Measurements from ENCODE around the gene FGFR3. TPM values are rescaled to one million over a fixed set of nuclear protein-coding genes. Genes with fewer than 3 reads are reported as not detected.

Gene FGFR3
- total RNA-seq, 1 experiment from 2014 or later = 2.4 TPM

DNA sequence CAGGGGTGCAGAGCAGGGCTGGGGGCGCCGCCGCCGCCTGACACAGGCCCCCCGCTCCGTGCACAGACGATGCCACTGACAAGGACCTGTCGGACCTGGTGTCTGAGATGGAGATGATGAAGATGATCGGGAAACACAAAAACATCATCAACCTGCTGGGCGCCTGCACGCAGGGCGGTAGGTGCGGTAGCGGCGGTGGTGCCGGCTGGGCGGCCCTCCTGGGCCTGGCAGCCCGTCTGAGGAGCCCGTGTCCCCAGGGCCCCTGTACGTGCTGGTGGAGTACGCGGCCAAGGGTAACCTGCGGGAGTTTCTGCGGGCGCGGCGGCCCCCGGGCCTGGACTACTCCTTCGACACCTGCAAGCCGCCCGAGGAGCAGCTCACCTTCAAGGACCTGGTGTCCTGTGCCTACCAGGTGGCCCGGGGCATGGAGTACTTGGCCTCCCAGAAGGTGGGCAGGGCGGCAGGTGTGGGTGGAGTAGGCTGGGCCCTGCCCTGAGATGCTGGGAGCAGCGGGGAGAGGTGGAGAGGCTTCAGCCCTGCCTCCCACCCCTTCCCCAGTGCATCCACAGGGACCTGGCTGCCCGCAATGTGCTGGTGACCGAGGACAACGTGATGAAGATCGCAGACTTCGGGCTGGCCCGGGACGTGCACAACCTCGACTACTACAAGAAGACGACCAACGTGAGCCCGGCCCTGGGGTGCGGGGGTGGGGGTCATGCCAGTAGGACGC lies 12.6 kb downstream of the FGFR3 start:
- no peaks in the 10 kb centered on the region for H3K27me3 ChIP-seq
- no peak for DNase-seq
- H3K4me3 ChIP-seq = no peak overlapping the region
- no peaks in the 10 kb centered on the region for H3K36me3 ChIP-seq
- H3K27ac ChIP-seq = no peak overlapping the region
- no peaks in the 10 kb centered on the region for H3K9me3 ChIP-seq (replicated peaks)
- no peaks in the 10 kb centered on the region for H3K4me1 ChIP-seq

DNA sequence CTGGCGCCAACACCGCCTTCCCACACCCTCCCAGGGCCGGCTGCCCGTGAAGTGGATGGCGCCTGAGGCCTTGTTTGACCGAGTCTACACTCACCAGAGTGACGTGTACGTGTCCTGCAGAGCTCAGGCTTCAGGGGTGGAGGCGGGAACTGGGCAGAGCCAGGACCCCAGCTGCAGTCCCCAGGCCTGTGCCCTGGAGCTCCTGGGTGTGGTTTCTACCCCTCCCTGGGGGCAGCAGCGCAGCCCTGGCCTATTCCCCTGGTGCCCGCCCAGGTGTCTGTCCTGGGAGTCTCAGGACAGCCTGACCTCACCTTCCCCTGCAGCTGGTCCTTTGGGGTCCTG lies 13.1 kb downstream of the FGFR3 start:
- no peak for DNase-seq
- Histone ChIP-seq H3K27ac (no peak overlapping the region), H3K4me3 (no peak overlapping the region)

DNA sequence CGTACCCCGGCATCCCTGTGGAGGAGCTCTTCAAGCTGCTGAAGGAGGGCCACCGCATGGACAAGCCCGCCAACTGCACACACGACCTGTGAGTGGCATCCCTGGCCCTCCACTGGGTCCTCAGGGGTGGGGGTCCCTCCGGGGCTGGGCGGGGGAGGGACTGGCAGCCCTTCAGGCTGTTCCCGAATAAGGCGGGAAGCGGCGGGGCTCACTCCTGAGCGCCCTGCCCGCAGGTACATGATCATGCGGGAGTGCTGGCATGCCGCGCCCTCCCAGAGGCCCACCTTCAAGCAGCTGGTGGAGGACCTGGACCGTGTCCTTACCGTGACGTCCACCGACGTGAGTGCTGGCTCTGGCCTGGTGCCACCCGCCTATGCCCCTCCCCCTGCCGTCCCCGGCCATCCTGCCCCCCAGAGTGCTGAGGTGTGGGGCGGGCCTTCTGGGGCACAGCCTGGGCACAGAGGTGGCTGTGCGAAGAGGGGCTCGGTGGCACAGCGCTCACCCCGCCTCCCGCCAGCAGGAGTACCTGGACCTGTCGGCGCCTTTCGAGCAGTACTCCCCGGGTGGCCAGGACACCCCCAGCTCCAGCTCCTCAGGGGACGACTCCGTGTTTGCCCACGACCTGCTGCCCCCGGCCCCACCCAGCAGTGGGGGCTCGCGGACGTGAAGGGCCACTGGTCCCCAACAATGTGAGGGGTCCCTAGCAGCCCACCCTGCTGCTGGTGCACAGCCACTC lies 13.7 kb downstream of the FGFR3 start:
- no peaks in the 10 kb centered on the region for H3K4me1 ChIP-seq
- H3K27me3 ChIP-seq = no peaks in the 10 kb centered on the region
- no peaks in the 10 kb centered on the region for H3K9me3 ChIP-seq (replicated peaks)
- no peak for DNase-seq
- no peak overlapping the region for H3K4me3 ChIP-seq
- H3K27ac ChIP-seq = no peak overlapping the region
- H3K36me3 ChIP-seq = no peaks in the 10 kb centered on the region

More for the DNA sequence above, 13.1 kb downstream of the FGFR3 start:
- Histone ChIP-seq H3K9me3 (replicated peaks) (no peaks in the 10 kb centered on the region), H3K27me3 (no peaks in the 10 kb centered on the region), H3K4me1 (no peaks in the 10 kb centered on the region), H3K36me3 (no peaks in the 10 kb centered on the region)

DNA sequence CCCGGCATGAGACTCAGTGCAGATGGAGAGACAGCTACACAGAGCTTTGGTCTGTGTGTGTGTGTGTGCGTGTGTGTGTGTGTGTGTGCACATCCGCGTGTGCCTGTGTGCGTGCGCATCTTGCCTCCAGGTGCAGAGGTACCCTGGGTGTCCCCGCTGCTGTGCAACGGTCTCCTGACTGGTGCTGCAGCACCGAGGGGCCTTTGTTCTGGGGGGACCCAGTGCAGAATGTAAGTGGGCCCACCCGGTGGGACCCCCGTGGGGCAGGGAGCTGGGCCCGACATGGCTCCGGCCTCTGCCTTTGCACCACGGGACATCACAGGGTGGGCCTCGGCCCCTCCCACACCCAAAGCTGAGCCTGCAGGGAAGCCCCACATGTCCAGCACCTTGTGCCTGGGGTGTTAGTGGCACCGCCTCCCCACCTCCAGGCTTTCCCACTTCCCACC lies 14.3 kb downstream of the FGFR3 start:
- no peak overlapping the region for H3K4me3 ChIP-seq

DNA sequence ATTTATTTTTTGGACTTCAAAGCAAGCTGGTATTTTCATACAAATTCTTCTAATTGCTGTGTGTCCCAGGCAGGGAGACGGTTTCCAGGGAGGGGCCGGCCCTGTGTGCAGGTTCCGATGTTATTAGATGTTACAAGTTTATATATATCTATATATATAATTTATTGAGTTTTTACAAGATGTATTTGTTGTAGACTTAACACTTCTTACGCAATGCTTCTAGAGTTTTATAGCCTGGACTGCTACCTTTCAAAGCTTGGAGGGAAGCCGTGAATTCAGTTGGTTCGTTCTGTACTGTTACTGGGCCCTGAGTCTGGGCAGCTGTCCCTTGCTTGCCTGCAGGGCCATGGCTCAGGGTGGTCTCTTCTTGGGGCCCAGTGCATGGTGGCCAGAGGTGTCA lies 15.3 kb downstream of the FGFR3 start:
- no peaks in the 10 kb centered on the region for H3K9me3 ChIP-seq (replicated peaks)
- H3K27me3 ChIP-seq = no peaks in the 10 kb centered on the region
- no peak overlapping the region for H3K4me3 ChIP-seq
- no peak for DNase-seq
- no peak overlapping the region for H3K27ac ChIP-seq
- H3K36me3 ChIP-seq = no peaks in the 10 kb centered on the region
- no peaks in the 10 kb centered on the region for H3K4me1 ChIP-seq

More for the DNA sequence above, 14.3 kb downstream of the FGFR3 start:
- Histone ChIP-seq H3K36me3 (no peaks in the 10 kb centered on the region), H3K4me1 (no peaks in the 10 kb centered on the region), H3K27me3 (no peaks in the 10 kb centered on the region), H3K27ac (no peak overlapping the region), H3K9me3 (replicated peaks) (no peaks in the 10 kb centered on the region)
- no peak for DNase-seq

DNA sequence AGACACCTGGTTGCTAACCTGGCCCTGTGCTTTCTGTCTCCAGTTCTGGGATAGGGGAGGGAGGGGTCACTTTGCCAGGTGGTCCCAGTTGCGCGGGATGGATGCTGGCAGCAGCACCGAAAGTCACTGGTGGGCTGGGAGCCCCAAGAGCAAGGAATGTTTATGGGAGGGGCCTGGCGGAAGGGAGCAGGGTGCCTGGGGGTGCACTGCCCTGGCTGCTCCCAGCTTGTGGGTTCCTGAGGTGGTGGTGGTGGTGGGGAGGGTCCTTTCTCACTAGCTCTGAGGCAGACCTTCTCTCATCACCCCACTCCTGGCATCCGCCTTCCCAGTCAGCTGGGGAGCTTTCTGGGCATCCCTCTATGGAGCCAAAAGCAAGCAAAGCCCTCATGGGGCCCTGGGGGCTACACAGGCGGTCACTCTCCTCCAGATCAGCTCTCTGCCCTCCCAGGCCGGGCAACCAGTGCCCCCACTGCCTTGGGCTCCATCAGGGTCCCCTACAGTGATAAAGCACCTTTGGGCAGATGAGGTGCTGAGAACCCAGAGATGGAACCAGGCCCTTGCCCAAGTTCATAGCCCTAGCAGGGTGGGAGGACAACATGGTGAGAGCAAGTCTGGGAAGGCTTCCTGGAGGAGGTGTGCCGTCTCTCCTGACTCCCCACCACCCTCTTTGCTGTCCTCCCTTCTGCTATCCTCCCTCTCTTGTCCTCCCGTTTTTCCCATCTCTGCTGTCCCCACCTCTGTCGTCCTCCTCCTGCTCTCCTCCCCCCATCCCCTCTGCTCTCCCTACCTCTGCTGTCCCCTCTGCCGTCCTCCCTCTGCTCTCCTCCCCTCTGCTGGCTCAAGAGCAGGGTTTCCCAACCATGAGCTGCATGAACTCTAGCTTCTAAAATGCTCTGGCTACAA lies 16.0 kb downstream of the FGFR3 start:
- no peak overlapping the region for H3K4me3 ChIP-seq
- no peaks in the 10 kb centered on the region for H3K36me3 ChIP-seq
- H3K27ac ChIP-seq = no peak overlapping the region
- H3K9me3 ChIP-seq (replicated peaks) = no peaks in the 10 kb centered on the region
- no peaks in the 10 kb centered on the region for H3K27me3 ChIP-seq
- no peak for DNase-seq
- H3K4me1 ChIP-seq = no peaks in the 10 kb centered on the region

DNA sequence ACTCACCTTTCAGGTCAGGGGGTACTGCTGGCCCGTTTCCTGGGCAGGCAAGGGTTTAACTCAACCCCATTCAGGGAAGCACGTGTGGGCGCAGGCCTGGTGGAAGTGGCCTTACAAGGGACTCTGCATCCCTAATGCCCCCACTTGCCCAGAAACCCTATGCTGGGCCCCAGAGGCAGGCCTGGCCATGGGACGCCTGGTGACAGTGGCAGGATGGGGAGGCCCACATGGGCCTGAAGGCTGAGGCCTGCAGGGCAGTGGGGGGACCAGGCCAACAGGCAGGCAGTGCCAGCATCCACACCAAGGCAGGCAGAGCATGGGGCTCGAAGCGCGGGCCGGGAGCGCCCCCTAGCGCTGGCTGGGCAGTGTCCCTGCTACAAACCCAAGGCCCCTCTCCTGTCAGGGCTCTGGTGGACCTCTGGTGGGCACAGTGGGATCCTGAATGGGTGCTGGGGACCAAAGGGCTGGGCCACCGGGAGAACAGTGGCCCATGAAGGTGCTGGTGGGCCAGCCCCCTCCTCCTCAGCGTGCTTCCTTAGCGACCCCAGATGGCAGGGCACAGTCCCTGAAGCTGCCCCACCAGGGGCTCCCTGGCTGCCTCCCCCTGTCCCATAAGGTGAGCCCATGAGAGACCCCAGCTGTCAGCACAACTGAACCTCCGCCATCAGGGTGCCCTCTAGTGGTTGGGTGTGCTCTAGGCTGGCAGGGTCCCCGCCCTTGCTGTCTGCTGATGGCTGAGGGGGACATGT lies 16.8 kb downstream of the FGFR3 start:
- Histone ChIP-seq H3K27me3 (no peaks in the 10 kb centered on the region), H3K4me1 (no peaks in the 10 kb centered on the region), H3K4me3 (no peak overlapping the region), H3K9me3 (replicated peaks) (no peaks in the 10 kb centered on the region), H3K27ac (no peak overlapping the region), H3K36me3 (peaks cover 2% of the 10 kb centered on the region)
- peak; percentile 80 to 90 for DNase-seq

DNA sequence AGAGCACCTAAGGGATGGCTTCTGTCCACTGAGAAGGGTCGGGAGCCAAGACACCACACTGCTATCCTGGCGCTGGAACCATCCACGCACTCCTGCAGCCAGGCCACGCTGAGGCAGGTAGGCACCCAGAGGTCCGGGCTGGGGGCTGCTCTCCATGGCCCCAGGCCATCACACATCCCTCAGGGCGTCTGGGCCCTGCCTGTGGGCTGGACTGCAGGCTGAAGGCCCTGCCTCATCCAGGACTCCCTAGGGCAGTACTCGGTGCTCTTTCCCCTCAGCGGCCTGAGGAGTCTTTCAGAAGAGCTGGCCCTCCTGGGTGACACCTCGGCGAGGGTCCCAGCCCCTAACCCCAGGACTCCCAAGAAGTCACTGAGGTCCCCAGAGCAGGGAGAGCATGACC lies 17.7 kb downstream of the FGFR3 start:
- DNase-seq = no peak
- Histone ChIP-seq H3K9me3 (replicated peaks) (no peaks in the 10 kb centered on the region), H3K36me3 (peaks cover 10% of the 10 kb centered on the region)

DNA sequence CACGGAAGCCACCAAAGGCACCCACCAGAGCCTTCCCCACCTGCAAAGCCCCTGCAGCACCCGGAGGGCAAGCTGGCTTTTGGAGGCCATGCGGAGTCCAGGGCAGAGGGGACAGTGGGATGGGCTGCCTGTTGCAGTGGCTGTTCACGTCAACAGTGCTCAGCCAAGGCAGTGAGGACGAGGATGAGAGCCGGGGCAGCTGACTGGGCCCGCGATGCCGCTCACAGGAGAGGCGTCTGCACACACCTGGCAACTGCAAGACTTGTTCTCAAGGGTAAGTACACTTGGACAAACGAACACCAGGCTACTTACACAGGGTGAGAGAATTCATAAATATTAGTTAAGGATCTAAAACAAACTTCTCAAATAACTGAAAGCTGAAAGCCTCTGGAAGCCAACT lies 19.6 kb downstream of the FGFR3 start:
- Histone ChIP-seq H3K36me3 (peaks cover 22% of the 10 kb centered on the region), H3K27ac (no peak overlapping the region), H3K4me3 (no peak overlapping the region), H3K27me3 (no peaks in the 10 kb centered on the region), H3K9me3 (replicated peaks) (no peaks in the 10 kb centered on the region), H3K4me1 (no peaks in the 10 kb centered on the region)
- DNase-seq = no peak

More for the DNA sequence above, 17.7 kb downstream of the FGFR3 start:
- H3K27me3 ChIP-seq = no peaks in the 10 kb centered on the region
- H3K4me3 ChIP-seq = no peak overlapping the region
- H3K4me1 ChIP-seq = no peaks in the 10 kb centered on the region
- no peak overlapping the region for H3K27ac ChIP-seq

DNA sequence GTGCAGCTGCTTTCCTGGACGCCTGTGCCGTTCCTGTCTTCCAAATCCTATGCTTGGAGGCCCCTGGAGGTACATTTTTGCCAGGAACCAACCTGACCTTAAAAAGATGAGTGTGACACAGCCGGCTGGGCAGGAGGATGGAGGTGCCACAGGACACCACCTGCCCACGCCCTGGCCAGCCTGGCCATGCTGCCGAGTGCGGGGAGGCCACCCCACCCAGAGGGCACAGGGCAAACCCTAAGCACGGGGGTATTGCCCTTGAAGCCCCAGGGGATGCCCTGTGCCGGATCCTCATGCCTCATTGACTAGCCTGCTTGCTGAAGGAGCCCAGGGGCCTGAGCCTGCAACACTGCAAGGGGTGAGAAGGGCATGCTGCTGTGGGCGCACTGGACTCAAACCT lies 20.1 kb downstream of the FGFR3 start:
- Histone ChIP-seq H3K27me3 (no peaks in the 10 kb centered on the region), H3K4me3 (no peak overlapping the region), H3K4me1 (no peaks in the 10 kb centered on the region), H3K27ac (no peak overlapping the region), H3K36me3 (peaks cover 27% of the 10 kb centered on the region), H3K9me3 (replicated peaks) (no peaks in the 10 kb centered on the region)
- DNase-seq = no peak

DNA sequence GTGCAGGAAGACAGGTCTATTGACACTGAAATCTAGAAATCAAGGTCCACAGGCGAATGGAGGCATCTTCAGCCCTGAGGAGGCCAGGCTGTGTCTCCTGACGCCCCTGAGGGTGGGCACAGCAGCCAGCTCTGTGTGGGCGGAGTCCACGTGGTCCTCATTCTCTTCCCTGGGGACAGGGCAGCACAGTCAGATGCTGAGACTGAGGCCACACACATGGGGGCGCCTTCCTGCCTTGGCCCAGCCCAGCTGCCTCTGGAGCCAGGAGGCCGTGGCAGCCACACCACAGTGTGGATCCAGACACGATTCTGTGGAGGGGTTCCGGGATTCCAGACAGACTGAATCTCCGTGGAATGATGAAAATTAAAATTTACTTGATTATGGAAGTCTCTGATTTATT lies 20.8 kb downstream of the FGFR3 start:
- no peak for DNase-seq

DNA sequence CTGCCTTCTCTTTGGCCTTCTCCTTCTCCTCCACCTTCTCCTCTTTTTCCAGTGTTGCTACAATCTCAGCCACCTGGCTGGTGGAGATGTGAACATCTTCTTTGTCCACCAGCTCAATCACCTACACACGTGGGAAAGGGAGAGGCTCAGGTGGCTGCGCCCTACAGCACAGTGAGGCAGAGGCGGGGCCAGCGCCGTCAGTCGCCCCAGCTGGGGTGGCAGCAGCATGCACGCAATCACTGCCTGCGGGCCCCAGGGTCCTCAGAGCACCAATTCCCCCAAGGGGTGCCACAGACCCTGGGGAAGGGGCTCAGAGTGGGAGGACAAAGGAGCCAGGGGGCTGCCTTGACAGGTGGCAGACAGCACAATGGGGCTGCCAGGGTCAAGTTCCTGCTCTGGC lies 21.4 kb downstream of the FGFR3 start:
- Histone ChIP-seq H3K36me3 (peaks cover 35% of the 10 kb centered on the region), H3K4me3 (no peak overlapping the region), H3K27me3 (no peaks in the 10 kb centered on the region), H3K9me3 (replicated peaks) (no peaks in the 10 kb centered on the region), H3K4me1 (no peaks in the 10 kb centered on the region), H3K27ac (no peak overlapping the region)
- no peak for DNase-seq

More for the DNA sequence above, 20.8 kb downstream of the FGFR3 start:
- Histone ChIP-seq H3K27me3 (no peaks in the 10 kb centered on the region), H3K4me1 (no peaks in the 10 kb centered on the region), H3K36me3 (peaks cover 32% of the 10 kb centered on the region), H3K4me3 (no peak overlapping the region), H3K27ac (no peak overlapping the region), H3K9me3 (replicated peaks) (no peaks in the 10 kb centered on the region)

DNA sequence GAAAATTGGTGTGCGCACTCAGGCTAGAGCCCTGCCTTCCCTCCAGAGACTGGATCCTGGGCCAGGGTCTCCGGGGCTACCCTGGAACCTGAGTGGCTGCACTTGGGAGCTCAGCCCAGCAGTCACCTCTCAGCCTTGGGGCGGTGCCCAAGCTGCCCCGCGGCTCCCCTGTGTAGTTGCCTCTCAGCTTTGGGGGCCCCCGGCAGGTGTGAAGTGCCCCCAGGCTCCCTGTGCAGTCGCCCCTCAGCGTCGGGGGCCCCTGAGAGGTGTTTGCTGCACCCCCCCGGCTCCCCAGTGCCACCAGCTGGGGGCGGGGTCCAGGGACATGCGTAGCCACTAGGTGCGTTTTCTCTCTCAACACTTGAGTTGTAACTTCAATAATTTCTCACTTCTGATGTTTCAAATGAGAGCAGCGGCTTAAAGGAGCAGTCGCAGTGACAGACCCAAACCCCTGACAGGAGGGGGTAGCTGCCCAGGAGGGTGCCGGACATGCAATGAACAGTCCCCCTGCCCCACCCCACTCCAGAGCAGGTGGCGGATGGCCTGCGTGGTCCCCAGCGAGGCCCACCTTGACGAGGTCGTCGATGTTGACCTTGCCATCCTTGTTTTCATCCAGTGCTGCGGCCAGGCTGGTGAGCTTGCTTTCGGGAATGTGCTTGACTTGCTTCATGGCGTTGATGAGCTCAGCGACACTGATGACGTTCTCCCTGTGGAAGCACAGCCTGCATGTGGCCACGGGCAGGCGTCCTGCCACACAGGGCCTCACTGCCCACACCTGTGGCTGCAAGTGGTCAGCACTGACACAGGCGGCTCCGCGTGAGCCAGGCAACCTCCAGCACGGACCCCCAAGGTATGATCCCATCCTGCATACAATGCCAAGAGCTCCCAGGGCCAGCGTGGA lies 22.3 kb downstream of the FGFR3 start:
- Histone ChIP-seq H3K27me3 (no peaks in the 10 kb centered on the region), H3K9me3 (replicated peaks) (no peaks in the 10 kb centered on the region), H3K4me3 (no peak overlapping the region), H3K36me3 (peaks cover 42% of the 10 kb centered on the region), H3K4me1 (no peaks in the 10 kb centered on the region), H3K27ac (no peak overlapping the region)
- DNase-seq = no peak

All from SJCRH30 (cell line).